HL-60 (cell line): ENCODE data around the gene NAV2.
"Not testable (repeated sequence)": the region's sequence is repeated elsewhere in the genome, so short reads cannot be mapped to it uniquely, and the experiment has no call there.

Source experiments
- DNase-seq, 2 experiments: peaks; one replicate each; pipeline ENCODE4 v3.0.0-alpha.2; 2010 to 2020; ENCODE audit warnings: low read depth in 1 of 2, low spot score in 1 of 2
- H3K27ac ChIP-seq: fragments of 250-450 bp; sonication (Bioruptor Pico); replicated peaks from 2 replicates; pipeline ENCODE4 v1.5.1; 2020; ENCODE audit warnings: mild to moderate bottlenecking, moderate library complexity
- H3K27me3 ChIP-seq: fragments of 250-450 bp; sonication (Bioruptor Pico); 2 replicates; pipeline ENCODE4 v1.5.1; 2021; ENCODE audit warnings: mild to moderate bottlenecking, moderate library complexity; ENCODE audit not compliant: insufficient read depth, poor library complexity, severe bottlenecking
- H3K4me3 ChIP-seq: replicated peaks from 2 replicates; pipeline ENCODE4 v1.5.1; 2011; ENCODE audit warnings: mild to moderate bottlenecking, control low read depth, low read length; ENCODE audit not compliant: insufficient read depth
- CTCF ChIP-seq: IDR thresholded peaks from one replicate; pipeline ENCODE4 v1.5.1; 2011; ENCODE audit warnings: low read length, control low read depth, inconsistent platforms; ENCODE audit not compliant: insufficient read depth
- GABPA ChIP-seq: IDR thresholded peaks from 2 replicates; pipeline ENCODE4 v1.6.1; 2012; ENCODE audit warnings: low read depth
- POLR2AphosphoS5 ChIP-seq: IDR thresholded peaks from 2 replicates; pipeline ENCODE4 v1.6.1; 2012; ENCODE audit warnings: low read depth
- SPI1 ChIP-seq: IDR thresholded peaks from 2 replicates; pipeline ENCODE4 v1.6.1; 2012; ENCODE audit warnings: low read depth, mild to moderate bottlenecking, borderline replicate concordance
- TF ChIP-seq, protein P1 (sequence below): IDR thresholded peaks from 2 replicates; pipeline ENCODE4 v1.6.1; 2012; ENCODE audit warnings: low read depth; ENCODE audit not compliant: insufficient replicate concordance

The NAV2 gene

DNA sequence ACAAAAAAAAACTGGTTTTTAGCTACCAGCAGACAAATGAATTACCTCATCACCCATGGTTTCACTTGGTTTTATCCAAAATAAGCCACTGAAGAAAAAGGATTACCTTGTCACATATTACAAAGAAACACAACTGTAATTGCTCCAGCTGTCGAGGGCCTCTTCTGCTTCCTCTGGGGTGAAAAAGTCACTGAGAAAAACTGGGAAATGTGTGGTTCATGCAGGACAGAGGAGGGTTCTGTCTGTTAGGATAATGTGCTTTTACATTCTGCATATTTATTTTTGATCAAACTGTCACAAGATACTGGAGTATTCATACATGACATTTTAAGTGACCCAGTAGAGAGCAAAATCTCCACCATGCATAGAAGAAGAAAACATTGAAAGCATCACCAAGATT lies 211.7 kb downstream of the NAV2 start:
- Histone ChIP-seq H3K4me3 (no peak overlapping the region), H3K27ac (no peak overlapping the region), H3K27me3 (no peaks in the 10 kb centered on the region)
- no peak for DNase-seq
- TF ChIP-seq POLR2AphosphoS5 = no peak
- no peak for TF ChIP-seq SPI1
- TF ChIP-seq CTCF = no peak
- TF ChIP-seq, protein P1, sequence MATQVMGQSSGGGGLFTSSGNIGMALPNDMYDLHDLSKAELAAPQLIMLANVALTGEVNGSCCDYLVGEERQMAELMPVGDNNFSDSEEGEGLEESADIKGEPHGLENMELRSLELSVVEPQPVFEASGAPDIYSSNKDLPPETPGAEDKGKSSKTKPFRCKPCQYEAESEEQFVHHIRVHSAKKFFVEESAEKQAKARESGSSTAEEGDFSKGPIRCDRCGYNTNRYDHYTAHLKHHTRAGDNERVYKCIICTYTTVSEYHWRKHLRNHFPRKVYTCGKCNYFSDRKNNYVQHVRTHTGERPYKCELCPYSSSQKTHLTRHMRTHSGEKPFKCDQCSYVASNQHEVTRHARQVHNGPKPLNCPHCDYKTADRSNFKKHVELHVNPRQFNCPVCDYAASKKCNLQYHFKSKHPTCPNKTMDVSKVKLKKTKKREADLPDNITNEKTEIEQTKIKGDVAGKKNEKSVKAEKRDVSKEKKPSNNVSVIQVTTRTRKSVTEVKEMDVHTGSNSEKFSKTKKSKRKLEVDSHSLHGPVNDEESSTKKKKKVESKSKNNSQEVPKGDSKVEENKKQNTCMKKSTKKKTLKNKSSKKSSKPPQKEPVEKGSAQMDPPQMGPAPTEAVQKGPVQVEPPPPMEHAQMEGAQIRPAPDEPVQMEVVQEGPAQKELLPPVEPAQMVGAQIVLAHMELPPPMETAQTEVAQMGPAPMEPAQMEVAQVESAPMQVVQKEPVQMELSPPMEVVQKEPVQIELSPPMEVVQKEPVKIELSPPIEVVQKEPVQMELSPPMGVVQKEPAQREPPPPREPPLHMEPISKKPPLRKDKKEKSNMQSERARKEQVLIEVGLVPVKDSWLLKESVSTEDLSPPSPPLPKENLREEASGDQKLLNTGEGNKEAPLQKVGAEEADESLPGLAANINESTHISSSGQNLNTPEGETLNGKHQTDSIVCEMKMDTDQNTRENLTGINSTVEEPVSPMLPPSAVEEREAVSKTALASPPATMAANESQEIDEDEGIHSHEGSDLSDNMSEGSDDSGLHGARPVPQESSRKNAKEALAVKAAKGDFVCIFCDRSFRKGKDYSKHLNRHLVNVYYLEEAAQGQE = no peak
- no peak for TF ChIP-seq GABPA

- TF ChIP-seq GABPA = no peak
- TF ChIP-seq SPI1 = no peak
- TF ChIP-seq, protein P1 = no peak
- H3K4me3 ChIP-seq = no peak overlapping the region
- H3K27ac ChIP-seq = no peak overlapping the region
- H3K27me3 ChIP-seq = no peaks in the 10 kb centered on the region
- no peak for DNase-seq
These were observed 212.1 kb downstream of the NAV2 start for GRCh38 chr11:19924716-19925115.

- DNase-seq, H3K27ac ChIP-seq, H3K27me3 ChIP-seq, H3K4me3 ChIP-seq: not testable (repeated sequence)
These were observed 214.8 kb downstream of the NAV2 start for GRCh38 chr11:19927403-19927802.

DNA sequence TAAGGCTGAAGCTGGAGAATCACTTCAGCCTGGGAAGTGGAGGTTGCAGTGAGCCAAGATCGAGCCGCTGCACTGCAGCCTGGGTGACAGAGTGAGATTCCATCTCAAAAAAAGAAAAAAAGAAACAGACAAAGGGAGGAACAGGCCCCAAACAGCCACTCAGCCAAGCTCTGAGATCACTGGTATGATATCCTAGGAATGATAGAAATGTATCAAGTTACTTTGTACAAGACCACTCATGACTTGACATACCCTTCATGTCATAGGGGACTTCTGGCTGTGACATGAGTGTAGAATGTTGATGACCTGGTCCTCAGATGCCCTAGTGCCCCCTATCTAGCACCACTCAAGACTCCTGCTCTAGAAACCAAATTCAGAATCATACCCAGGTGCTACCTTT lies 216.5 kb downstream of the NAV2 start:
- Histone ChIP-seq H3K27me3 (no peaks in the 10 kb centered on the region), H3K27ac (no peak overlapping the region), H3K4me3 (no peak overlapping the region)
- no peak for DNase-seq
- TF ChIP-seq GABPA (no peak), CTCF (no peak), POLR2AphosphoS5 (no peak), SPI1 (no peak)
- TF ChIP-seq, protein P1 = no peak
